ENCODE measurements around the gene RAB7B.
A peak's percentile ranks its signal among the peaks of the same experiment; 100 is the strongest.
"Not testable (repeated sequence)": the region's sequence is repeated elsewhere in the genome, so short reads cannot be mapped to it uniquely, and the experiment has no call there.

Gene RAB7B

GRCh38 chr1:206021626-206022365, 18.6 kb upstream of the RAB7B start:
- no peak for DNase-seq

GRCh38 chr1:206021008-206021625, 17.9 kb upstream of the RAB7B start:
- DNase-seq, result no peak

GRCh38 chr1:206020393-206021007, 17.3 kb upstream of the RAB7B start:
- DNase-seq, result no peak

- no peak for DNase-seq
Observed at GRCh38 chr1:206015071-206015470, 11.9 kb upstream of the RAB7B start.

GRCh38 chr1:206014601-206015000, 11.4 kb upstream of the RAB7B start:
- DNase-seq, result no peak

GRCh38 chr1:206013026-206013795, 10.0 kb upstream of the RAB7B start:
- DNase-seq, result no peak

- DNase-seq, result peak; percentile 20 to 57
Observed at GRCh38 chr1:206012086-206012859, 9.1 kb upstream of the RAB7B start.

GRCh38 chr1:206011057-206011456, 7.9 kb upstream of the RAB7B start:
- DNase-seq, result no peak

- no peak for DNase-seq
Observed at GRCh38 chr1:206010060-206010459, 6.9 kb upstream of the RAB7B start.

GRCh38 chr1:206006946-206007345, 3.8 kb upstream of the RAB7B start:
- no peak for DNase-seq

GRCh38 chr1:206005778-206006180, 2.6 kb upstream of the RAB7B start:
- DNase-seq, result peak in 1 of 2 donors; percentile 13

GRCh38 chr1:206005234-206005633, 2.0 kb upstream of the RAB7B start:
- DNase-seq, result no peak

- no peak for DNase-seq
Observed at GRCh38 chr1:206004826-206005225, 1.6 kb upstream of the RAB7B start.

GRCh38 chr1:206003854-206004800, 932 bp upstream of the RAB7B start:
- DNase-seq, result no peak

GRCh38 chr1:206002160-206002559, 1.0 kb downstream of the RAB7B start:
- no peak for DNase-seq

GRCh38 chr1:206001476-206001888, 1.7 kb downstream of the RAB7B start:
- DNase-seq, result peak in 1 of 2 donors; percentile 30

GRCh38 chr1:206000641-206001339, 2.4 kb downstream of the RAB7B start:
- no peak for DNase-seq

- peak; percentile 64 to 83 for DNase-seq
Observed at GRCh38 chr1:205998457-205999241, 4.5 kb downstream of the RAB7B start.

- DNase-seq, result not testable (repeated sequence)
Observed at GRCh38 chr1:205996641-205997040, 6.6 kb downstream of the RAB7B start.

GRCh38 chr1:205994346-205994745, 8.8 kb downstream of the RAB7B start:
- DNase-seq, result peak; percentile 94 to 95
